UCSD-AML1 (cell line): ENCODE measurements around the gene JAKMIP1.
"Not testable (repeated sequence)": the region's sequence is repeated elsewhere in the genome, so short reads cannot be mapped to it uniquely, and the experiment has no call there.

Experiments used
- DNase-seq: peaks from one replicate; lab custom pipeline; 2025; ENCODE audit not compliant: unreplicated experiment; lab: John Stamatoyannopoulos, UW

Gene JAKMIP1

GRCh38 chr4:6229671-6230501, 29.5 kb upstream of the JAKMIP1 start:
- no peak for DNase-seq

GRCh38 chr4:6229095-6229494, 28.7 kb upstream of the JAKMIP1 start:
- DNase-seq, result no peak

- no peak for DNase-seq
Measured at GRCh38 chr4:6228158-6229067, 28.1 kb upstream of the JAKMIP1 start.

- DNase-seq, result no peak
Measured at GRCh38 chr4:6227412-6228157, 27.2 kb upstream of the JAKMIP1 start.

- no peak for DNase-seq
Measured at GRCh38 chr4:6226506-6226905, 26.2 kb upstream of the JAKMIP1 start.

GRCh38 chr4:6225469-6225868, 25.1 kb upstream of the JAKMIP1 start:
- DNase-seq, result peak; percentile 14

GRCh38 chr4:6224735-6225134, 24.4 kb upstream of the JAKMIP1 start:
- no peak for DNase-seq

- DNase-seq, result no peak
Measured at GRCh38 chr4:6222761-6223292, 22.5 kb upstream of the JAKMIP1 start.

GRCh38 chr4:6221851-6222760, 21.8 kb upstream of the JAKMIP1 start:
- DNase-seq, result no peak

- DNase-seq, result no peak
Measured at GRCh38 chr4:6221301-6221850, 21.0 kb upstream of the JAKMIP1 start.

GRCh38 chr4:6217716-6218381, 17.5 kb upstream of the JAKMIP1 start:
- no peak for DNase-seq

- no peak for DNase-seq
Measured at GRCh38 chr4:6216588-6216987, 16.2 kb upstream of the JAKMIP1 start.

- no peak for DNase-seq
Measured at GRCh38 chr4:6209921-6210320, 9.6 kb upstream of the JAKMIP1 start.

- DNase-seq, result not testable (repeated sequence)
Measured at GRCh38 chr4:6209291-6209690, 8.9 kb upstream of the JAKMIP1 start.

GRCh38 chr4:6208416-6208815, 8.1 kb upstream of the JAKMIP1 start:
- no peak for DNase-seq

- no peak for DNase-seq
Measured at GRCh38 chr4:6207602-6208001, 7.3 kb upstream of the JAKMIP1 start.

GRCh38 chr4:6206771-6207290, 6.5 kb upstream of the JAKMIP1 start:
- DNase-seq, result no peak

- DNase-seq, result no peak
Measured at GRCh38 chr4:6205973-6206372, 5.6 kb upstream of the JAKMIP1 start.

- DNase-seq, result no peak
Measured at GRCh38 chr4:6205567-6205931, 5.2 kb upstream of the JAKMIP1 start.
